Endometrial microvascular endothelial cells (primary cell): ENCODE data around the gene AKAP8. TPM values are rescaled to one million over a fixed set of nuclear protein-coding genes. Genes with fewer than 3 reads are reported as not detected.

Experiments used
- in situ Hi-C: cut with HindIII; loops from 2 replicates; pipeline ENCODE4 v1.10.0; 2017; ENCODE audit warnings: low sequenced_read_pairs, low pct_unique_long_range_greater_than_20kb; ENCODE audit errors: inconsistent ontology term
- total RNA-seq: library from RNA; depleted of rRNA; stranded (reverse); fragments of >200 nt; gene quantifications from one replicate; pipeline ENCODE4 v1.2.3, GENCODE V29; 2015; ENCODE audit errors: inconsistent ontology term

AKAP8 gene
- total RNA-seq, 1 donor from 2014 or later, result 21.2 TPM

DNA sequence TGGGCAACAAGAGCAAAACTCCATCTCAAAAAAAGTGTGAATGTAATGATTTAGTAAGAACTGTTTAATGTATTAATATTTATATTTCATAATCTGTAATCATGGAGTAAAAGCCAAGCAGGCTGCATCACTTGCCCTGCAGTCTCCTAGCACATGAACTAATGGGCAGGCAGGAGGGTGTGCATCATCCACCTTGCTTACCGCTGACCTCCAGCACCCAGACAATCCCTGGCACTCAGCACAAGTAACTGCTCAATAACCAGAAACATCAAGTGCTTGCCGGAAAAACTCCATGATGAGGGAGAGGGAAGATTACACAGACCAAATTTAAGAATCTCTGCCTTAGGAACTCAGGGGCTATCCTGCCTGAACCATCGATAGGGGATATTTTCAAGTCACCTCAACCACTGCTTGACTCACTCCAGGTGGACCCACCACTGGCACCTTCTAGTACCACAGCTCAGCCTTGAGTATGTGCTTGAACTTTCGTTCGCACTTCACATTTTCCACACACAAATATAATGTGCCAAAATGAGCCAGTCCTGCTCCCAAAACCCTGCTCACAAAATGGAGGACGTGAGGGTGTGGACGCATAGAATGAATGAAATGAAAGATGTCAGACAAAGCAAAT, 65.8 kb downstream of the AKAP8 start:
- in situ Hi-C loops, result no loop called here

DNA sequence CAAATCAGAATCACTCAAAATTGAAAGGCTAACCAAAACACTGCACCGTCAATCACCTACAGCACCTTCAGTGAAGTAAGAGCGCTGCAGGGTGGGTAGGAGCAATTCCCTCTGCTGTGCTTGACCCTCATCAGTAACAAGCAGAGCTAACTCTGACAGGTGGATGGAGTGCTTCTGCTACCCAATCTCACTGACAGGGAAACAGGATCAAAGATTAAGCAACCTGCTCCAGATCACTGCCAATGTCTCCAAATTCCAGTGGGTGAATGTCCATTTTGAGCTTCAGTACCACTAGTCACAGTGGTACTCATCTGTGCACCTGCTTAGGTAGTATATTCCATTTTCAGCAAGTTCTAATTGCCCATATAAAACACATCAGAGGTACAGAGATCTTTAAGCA, 72.4 kb downstream of the AKAP8 start:
- in situ Hi-C loops, result no loop called here

DNA sequence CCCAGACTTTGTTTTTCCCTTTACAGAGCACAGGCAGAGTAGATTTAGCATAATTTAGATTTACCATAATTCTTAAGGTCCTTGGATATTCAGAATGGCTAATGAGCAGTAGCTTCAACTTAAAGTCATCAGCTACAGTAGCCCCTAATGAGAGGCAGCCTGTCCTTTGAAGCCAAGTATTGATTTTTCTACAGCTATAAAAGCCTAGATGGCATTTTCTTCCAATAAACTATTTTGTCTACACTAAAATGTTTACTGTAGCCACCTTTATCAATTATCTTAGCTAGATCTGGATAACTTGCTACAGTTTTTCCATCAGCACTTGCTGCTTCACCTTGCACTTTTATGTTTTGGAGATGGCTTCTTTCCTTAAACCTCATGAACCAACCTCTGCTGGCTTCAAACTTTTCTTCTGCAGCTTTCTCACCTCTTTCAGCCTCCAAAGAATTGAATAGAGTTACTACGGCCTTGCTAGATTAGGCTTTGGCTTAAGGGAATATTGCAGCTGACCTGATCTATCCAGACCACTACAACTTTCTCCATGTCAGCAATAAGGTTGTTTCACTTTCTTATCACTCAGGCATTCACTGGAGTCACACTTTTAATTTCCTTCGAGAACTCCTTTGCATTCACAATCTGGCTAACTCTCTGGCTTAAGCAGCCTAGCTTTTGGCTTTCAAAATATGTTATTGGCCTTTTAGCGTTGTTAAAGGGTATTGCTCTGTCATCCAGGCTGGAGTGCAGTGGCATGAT, 73.8 kb downstream of the AKAP8 start:
- in situ Hi-C loops, result no loop called here

DNA sequence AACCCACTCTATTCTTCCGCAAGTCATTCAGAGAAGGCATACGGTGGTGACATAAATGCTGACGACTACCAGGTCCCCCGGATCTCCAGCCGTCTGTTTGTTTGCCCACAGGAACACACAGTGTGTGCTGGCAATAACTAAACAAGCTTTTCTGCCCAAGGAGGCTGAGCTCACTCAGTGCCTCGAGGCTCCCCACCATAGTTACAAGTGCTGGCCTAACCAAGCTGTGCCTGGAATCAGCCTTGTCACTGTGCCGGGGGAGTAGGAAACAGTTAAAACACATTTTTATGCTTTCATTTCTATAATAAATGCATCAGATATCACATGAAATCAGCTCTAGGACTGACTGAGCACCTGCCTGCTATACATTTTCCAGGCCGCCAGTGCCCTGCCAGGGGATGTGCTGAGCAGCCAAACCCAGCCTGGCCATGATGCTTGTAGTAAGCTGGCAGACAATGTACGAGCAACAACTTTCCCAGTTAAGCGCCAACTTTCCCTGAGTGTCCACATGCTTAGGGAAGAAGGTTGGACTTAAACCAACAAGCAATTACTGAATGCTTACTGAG, 75.4 kb downstream of the AKAP8 start:
- in situ Hi-C loops, result no loop called here

Other genes with a start within 250 kb of the AKAP8 start
- 1.6 TPM for gene NOTCH3, start 178.8 kb downstream of the AKAP8 start, total RNA-seq
- 1.9 TPM for gene EPHX3, start 147.3 kb downstream of the AKAP8 start, total RNA-seq
- gene BRD4, start 47.2 kb downstream of the AKAP8 start, total RNA-seq, result 40.8 TPM
- 45.8 TPM for gene AKAP8L, start 39.2 kb upstream of the AKAP8 start, total RNA-seq
- 46.6 TPM for gene WIZ, start 70.2 kb upstream of the AKAP8 start, total RNA-seq
- gene RASAL3, start 84.8 kb upstream of the AKAP8 start, total RNA-seq, result 30.0 TPM
- gene PGLYRP2, start 99.7 kb upstream of the AKAP8 start, total RNA-seq, result not detected
- gene CYP4F22, start 128.7 kb upstream of the AKAP8 start, total RNA-seq, result not detected
- not detected for gene CYP4F8, start 235.4 kb upstream of the AKAP8 start, total RNA-seq